Measurements from ENCODE around the gene PCDHB11.

DNA sequence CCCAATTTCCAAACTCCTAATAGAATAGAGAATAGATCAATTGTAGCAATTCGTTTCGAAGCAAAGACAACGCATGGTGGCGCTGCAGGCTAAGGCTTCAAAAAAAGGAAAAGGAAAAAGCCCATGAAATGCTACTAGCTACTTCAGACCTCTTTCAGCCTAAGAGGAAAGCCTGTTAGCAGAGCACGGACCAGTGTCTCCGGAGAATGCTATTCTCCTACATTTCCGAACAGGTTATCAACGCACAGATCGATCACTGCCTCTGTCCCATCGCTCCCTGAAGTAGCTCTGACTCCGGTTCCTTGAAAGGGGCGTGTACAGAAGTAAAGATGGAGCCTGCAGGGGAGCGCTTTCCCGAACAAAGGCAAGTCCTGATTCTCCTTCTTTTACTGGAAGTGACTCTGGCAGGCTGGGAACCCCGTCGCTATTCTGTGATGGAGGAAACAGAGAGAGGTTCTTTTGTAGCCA is 45.9 kb downstream of the PCDHB11 start, which contains the start of gene PCDHB15:
- TF ChIP-seq, protein P1, sequence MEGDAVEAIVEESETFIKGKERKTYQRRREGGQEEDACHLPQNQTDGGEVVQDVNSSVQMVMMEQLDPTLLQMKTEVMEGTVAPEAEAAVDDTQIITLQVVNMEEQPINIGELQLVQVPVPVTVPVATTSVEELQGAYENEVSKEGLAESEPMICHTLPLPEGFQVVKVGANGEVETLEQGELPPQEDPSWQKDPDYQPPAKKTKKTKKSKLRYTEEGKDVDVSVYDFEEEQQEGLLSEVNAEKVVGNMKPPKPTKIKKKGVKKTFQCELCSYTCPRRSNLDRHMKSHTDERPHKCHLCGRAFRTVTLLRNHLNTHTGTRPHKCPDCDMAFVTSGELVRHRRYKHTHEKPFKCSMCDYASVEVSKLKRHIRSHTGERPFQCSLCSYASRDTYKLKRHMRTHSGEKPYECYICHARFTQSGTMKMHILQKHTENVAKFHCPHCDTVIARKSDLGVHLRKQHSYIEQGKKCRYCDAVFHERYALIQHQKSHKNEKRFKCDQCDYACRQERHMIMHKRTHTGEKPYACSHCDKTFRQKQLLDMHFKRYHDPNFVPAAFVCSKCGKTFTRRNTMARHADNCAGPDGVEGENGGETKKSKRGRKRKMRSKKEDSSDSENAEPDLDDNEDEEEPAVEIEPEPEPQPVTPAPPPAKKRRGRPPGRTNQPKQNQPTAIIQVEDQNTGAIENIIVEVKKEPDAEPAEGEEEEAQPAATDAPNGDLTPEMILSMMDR (IDR thresholded peaks at IDR 0.05; ENCODE audit: control extremely low read depth in 1 of 3, insufficient read depth in 1 of 3, low read depth in 1 of 3, low read length in 3 of 3) = peak in 2 of 3 experiments; percentile 61 to 64; a peak in 3 of 4 replicates
- no peak for TF ChIP-seq SP1 (IDR thresholded peaks at IDR 0.05; ENCODE audit: low read depth, low read length)
- TF ChIP-seq BACH1 (IDR thresholded peaks at IDR 0.05; ENCODE audit: low read length) = no peak
- no peak; the same call in 1 of the 2 replicates for TF ChIP-seq JUND (IDR thresholded peaks at IDR 0.05; ENCODE audit: low read length)
- TF ChIP-seq YY1 (IDR thresholded peaks at IDR 0.05; ENCODE audit: low read depth, low read length) = no peak
- no peak for TF ChIP-seq EZH2 (IDR thresholded peaks at IDR 0.05; ENCODE audit: low read depth, low read length, severe bottlenecking)
- TF ChIP-seq CREB1 (IDR thresholded peaks at IDR 0.05) = no peak
- TF ChIP-seq MAFK (IDR thresholded peaks at IDR 0.05; ENCODE audit: low read depth, low read length) = no peak
- TF ChIP-seq TBP (IDR thresholded peaks at IDR 0.05; ENCODE audit: low read depth, low read length) = peak; percentile 39; the same call in 1 of the 2 replicates
